ENCODE data around the gene DHRSX.

Gene DHRSX

GRCh38 chrX:2445662-2446623 is 54.8 kb downstream of the DHRSX start:
- no peak for TF ChIP-seq CTCF (conservative IDR thresholded peaks at IDR 0.05; ENCODE audit: low read depth, low read length)
- no peak overlapping the region for H3K4me3 ChIP-seq (ENCODE audit: low read depth, low read length)
- no peak for DNase-seq (ENCODE audit: low read depth)

GRCh38 chrX:2442694-2443093 is 58.1 kb downstream of the DHRSX start:
- DNase-seq (ENCODE audit: low read depth) = no peak
- no peak overlapping the region for H3K4me3 ChIP-seq (ENCODE audit: low read depth, low read length)
- no peak for TF ChIP-seq CTCF (conservative IDR thresholded peaks at IDR 0.05; ENCODE audit: low read depth, low read length)

- TF ChIP-seq CTCF (conservative IDR thresholded peaks at IDR 0.05; ENCODE audit: low read depth, low read length) = no peak
- no peak for DNase-seq (ENCODE audit: low read depth)
Measured at GRCh38 chrX:2441466-2441865, 59.3 kb downstream of the DHRSX start.

GRCh38 chrX:2439613-2440012 is 61.2 kb downstream of the DHRSX start:
- TF ChIP-seq CTCF (conservative IDR thresholded peaks at IDR 0.05; ENCODE audit: low read depth, low read length) = no peak
- DNase-seq (ENCODE audit: low read depth) = no peak

More at GRCh38 chrX:2441466-2441865, 59.3 kb downstream of the DHRSX start:
- no peak overlapping the region for H3K4me3 ChIP-seq (ENCODE audit: low read depth, low read length)

GRCh38 chrX:2435465-2435864 is 65.3 kb downstream of the DHRSX start:
- TF ChIP-seq CTCF (conservative IDR thresholded peaks at IDR 0.05; ENCODE audit: low read depth, low read length) = no peak
- H3K4me3 ChIP-seq (ENCODE audit: low read depth, low read length) = no peak overlapping the region
- no peak for DNase-seq (ENCODE audit: low read depth)

More at GRCh38 chrX:2439613-2440012, 61.2 kb downstream of the DHRSX start:
- H3K4me3 ChIP-seq (ENCODE audit: low read depth, low read length) = no peak overlapping the region

DNA sequence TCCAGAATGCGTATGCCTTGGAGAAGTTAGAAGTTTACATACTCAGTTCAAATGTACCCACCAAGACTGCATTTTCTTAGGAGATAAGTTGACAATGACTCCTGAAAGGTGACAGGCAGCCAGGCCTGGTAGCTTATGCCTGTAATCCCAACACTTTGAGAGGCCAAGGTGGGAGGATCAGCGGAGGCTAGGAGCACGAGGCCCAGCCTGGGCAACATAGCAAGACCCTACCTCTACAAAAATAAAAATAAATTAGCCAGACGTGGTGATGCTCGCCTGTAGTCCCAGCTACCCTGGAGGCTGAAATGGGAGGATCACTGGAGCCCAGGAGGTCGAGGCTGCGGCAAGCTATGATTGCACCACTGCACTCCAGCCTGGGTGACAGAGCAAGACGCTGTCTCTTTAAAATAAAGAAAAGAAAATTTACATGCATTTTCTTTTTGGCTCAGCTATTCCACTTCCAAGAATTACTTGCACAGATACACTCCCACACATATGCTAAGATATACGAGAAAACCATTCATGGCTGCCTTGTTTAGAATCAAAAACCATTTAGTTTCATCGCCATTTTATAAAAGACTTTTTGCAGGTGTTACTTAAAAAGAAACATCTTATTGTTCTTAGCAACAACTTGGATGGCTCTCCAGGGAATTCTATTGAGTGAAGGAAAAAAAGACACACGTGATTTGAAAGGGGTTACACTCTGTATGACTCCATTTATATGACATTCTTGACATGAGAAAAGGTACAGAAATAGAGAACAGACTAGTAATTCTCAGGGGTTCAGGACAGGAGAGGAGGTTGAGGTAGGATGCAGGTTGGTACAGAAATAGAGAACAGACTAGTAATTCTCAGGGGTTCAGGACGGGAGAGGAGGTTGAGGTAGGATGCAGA is 66.3 kb downstream of the DHRSX start:
- no peak for DNase-seq (ENCODE audit: low read depth)
- no peak for TF ChIP-seq CTCF (conservative IDR thresholded peaks at IDR 0.05; ENCODE audit: low read depth, low read length)
- H3K4me3 ChIP-seq (ENCODE audit: low read depth, low read length) = no peak overlapping the region

All from choroid plexus epithelial cell (primary cell).